A549 (cell line): ENCODE data around the gene KRT81. TPM values are rescaled to one million over a fixed set of nuclear protein-coding genes. Genes with fewer than 3 reads are reported as not detected.

ENCODE experiments used
- ATAC-seq, 2 experiments: fragments of 200-7000 bp in 1 of 2; fragments of >200 bp in 1 of 2; cut with Nextera tagmentation in 1 of 2; cut with Tn5 transposase in 1 of 2; 3 replicates each; pipeline versions ENCODE4 v1.8.0 to v1.9.1; 2018 to 2020; ENCODE audit warnings: mild to moderate bottlenecking in 1 of 2, moderate library complexity in 1 of 2
- CTCF ChIA-PET: fragments of 300-600 bp; sonication (Branson Sonifier 250); formaldehyde crosslinking; extraction: SDS; loops from one replicate; lab custom pipeline; 2021; ENCODE audit warnings: antibody characterized with exemption, inconsistent platforms; lab: Yijun Ruan, JAX
- POLR2A ChIA-PET: fragments of 350-600 bp; formaldehyde crosslinking; extraction: SDS; loops from one replicate; lab custom pipeline; 2021; ENCODE audit warnings: antibody characterized with exemption, inconsistent platforms; lab: Yijun Ruan, JAX
- DNase-seq, 2 experiments: peaks; one replicate each; pipeline versions ENCODE4 v3.0.0 to v3.0.0-alpha.2; 2011 to 2016; ENCODE audit warnings: low read depth in 1 of 2, low spot score in 1 of 2
- FAIRE-seq: peaks from 2 replicates; lab custom pipeline; 2011; peaks lifted over from hg19 to GRCh38; lab: Jason Lieb, UNC
- H3K27ac ChIP-seq, 2 experiments: fragments of >200 bp; sonication (Bioruptor Twin); formaldehyde crosslinking; 3 replicates each; pipeline ENCODE4 v1.5.1; 2016 to 2017
- H3K4me1 ChIP-seq: fragments of >200 bp; sonication (Bioruptor Twin); formaldehyde crosslinking; 3 replicates; pipeline ENCODE4 v1.6.1; 2016
- H3K4me2 ChIP-seq: fragments of >200 bp; sonication (Bioruptor Twin); formaldehyde crosslinking; 3 replicates; pipeline ENCODE4 v1.6.1; 2016
- H3K4me3 ChIP-seq: fragments of >200 bp; sonication (Bioruptor Twin); formaldehyde crosslinking; 3 replicates; pipeline ENCODE4 v1.5.1; 2016
- H3K9me3 ChIP-seq: fragments of >200 bp; sonication (Bioruptor Twin); formaldehyde crosslinking; 3 replicates; pipeline ENCODE4 v1.6.1; 2016
- ATOH8 ChIP-seq: fragments of 250-450 bp; sonication (Bioruptor Pico); IDR thresholded peaks from 2 replicates; pipeline ENCODE4 v1.5.0; 2020; ENCODE audit warnings: low read depth, mild to moderate bottlenecking, moderate library complexity
- BCL3 ChIP-seq: fragments of >200 bp; sonication (Bioruptor Twin); formaldehyde crosslinking; IDR thresholded peaks from 3 replicates; pipeline ENCODE4 v1.6.1; 2016
- CBX2 ChIP-seq: fragments of 200-600 bp; sonication (generic); IDR thresholded peaks from 2 replicates; pipeline ENCODE4 v1.6.1; 2016; ENCODE audit warnings: low read depth, mild to moderate bottlenecking, borderline replicate concordance
- CTCF ChIP-seq: fragments of >200 bp; sonication (Bioruptor Twin); formaldehyde crosslinking; IDR thresholded peaks from 3 replicates; pipeline ENCODE4 v1.5.1; 2016
- E2F6 ChIP-seq: IDR thresholded peaks from 2 replicates; pipeline ENCODE4 v1.6.1; 2012; ENCODE audit warnings: low read depth, borderline replicate concordance
- EHF ChIP-seq: fragments of 250-450 bp; sonication (Bioruptor Pico); IDR thresholded peaks from 2 replicates; pipeline ENCODE4 v1.5.0; 2020; ENCODE audit warnings: mild to moderate bottlenecking
- EHMT2 ChIP-seq: fragments of 200-600 bp; sonication (generic); IDR thresholded peaks from 2 replicates; pipeline ENCODE4 v1.6.1; 2016; ENCODE audit warnings: antibody characterized with exemption, low read depth, mild to moderate bottlenecking, moderate library complexity
- EP300 ChIP-seq, 2 experiments: fragments of >200 bp; sonication (Bioruptor Twin); formaldehyde crosslinking; IDR thresholded peaks; 2 replicates in 1 of 2; 3 replicates in 1 of 2; pipeline ENCODE4 v1.6.1; 2016 to 2017
- FOSB ChIP-seq: fragments of 250-450 bp; sonication (Bioruptor Pico); IDR thresholded peaks from 2 replicates; pipeline ENCODE4 v1.5.0; 2020; ENCODE audit warnings: mild to moderate bottlenecking, moderate library complexity
- HDAC2 ChIP-seq: fragments of 200-600 bp; sonication (generic); IDR thresholded peaks from 2 replicates; pipeline ENCODE4 v1.6.1; 2016
- HEYL ChIP-seq: fragments of 250-450 bp; sonication (Bioruptor Pico); IDR thresholded peaks from 2 replicates; pipeline ENCODE4 v1.8.0; 2021; ENCODE audit warnings: mild to moderate bottlenecking, moderate library complexity
- HMGXB4 ChIP-seq: fragments of 250-450 bp; sonication (Bioruptor Pico); IDR thresholded peaks from 2 replicates; pipeline ENCODE4 v1.5.0; 2021; ENCODE audit warnings: mild to moderate bottlenecking, moderate library complexity, borderline replicate concordance
- HOXA7 ChIP-seq: fragments of 250-450 bp; sonication (Bioruptor Pico); IDR thresholded peaks from 2 replicates; pipeline ENCODE4 v1.5.0; 2020; ENCODE audit warnings: mild to moderate bottlenecking, moderate library complexity
- HOXB13 ChIP-seq: fragments of 250-450 bp; sonication (Bioruptor Pico); IDR thresholded peaks from 2 replicates; pipeline ENCODE4 v1.5.0; 2020; ENCODE audit warnings: low read depth, mild to moderate bottlenecking, moderate library complexity
- JUN ChIP-seq, 2 experiments: fragments of >200 bp; sonication (Bioruptor Twin); formaldehyde crosslinking; IDR thresholded peaks; 2 replicates in 1 of 2; 3 replicates in 1 of 2; pipeline ENCODE4 v1.6.1; 2016 to 2017
- MAX ChIP-seq: IDR thresholded peaks from 2 replicates; pipeline ENCODE4 v1.6.1; 2012
- MAZ ChIP-seq: fragments of 150-350 bp; IDR thresholded peaks from 2 replicates; pipeline ENCODE4 v1.6.1; 2014; ENCODE audit warnings: antibody characterized with exemption, low read depth, low read length, borderline replicate concordance
- PBX3 ChIP-seq: IDR thresholded peaks from 2 replicates; pipeline ENCODE4 v1.6.1; 2012
- PHF8 ChIP-seq: fragments of 200-600 bp; sonication (generic); IDR thresholded peaks from 2 replicates; pipeline ENCODE4 v1.6.1; 2016; ENCODE audit warnings: low read depth, mild to moderate bottlenecking, antibody characterized with exemption, moderate library complexity, borderline replicate concordance
- POLR2AphosphoS2 ChIP-seq: conservative IDR thresholded peaks from 2 replicates; pipeline ENCODE4 v1.6.1; 2012; ENCODE audit warnings: low read length, improper control_type of control experiment, inconsistent platforms
- RAD21 ChIP-seq, 2 experiments: fragments of >200 bp in 1 of 2; sonication (Bioruptor Twin) in 1 of 2; formaldehyde crosslinking in 1 of 2; IDR thresholded peaks in 1 of 2; conservative IDR thresholded peaks in 1 of 2; 2 replicates in 1 of 2; 3 replicates in 1 of 2; pipeline ENCODE4 v1.6.1; 2012 to 2018; ENCODE audit warnings: inconsistent platforms in 1 of 2
- RFX5 ChIP-seq: fragments of 450-650 bp; IDR thresholded peaks from 2 replicates; pipeline ENCODE4 v1.7.1; 2014; ENCODE audit warnings: antibody characterized with exemption, mild to moderate bottlenecking, moderate library complexity
- RNF2 ChIP-seq: fragments of 200-600 bp; sonication (generic); IDR thresholded peaks from 2 replicates; pipeline ENCODE4 v1.6.1; 2016; ENCODE audit warnings: low read depth, mild to moderate bottlenecking, antibody characterized with exemption, moderate library complexity, borderline replicate concordance
- TFCP2L1 ChIP-seq: fragments of 250-450 bp; sonication (Bioruptor Pico); IDR thresholded peaks from 2 replicates; pipeline ENCODE4 v1.5.0; 2021; ENCODE audit warnings: mild to moderate bottlenecking
- TP53 ChIP-seq: fragments of 250-450 bp; sonication (Bioruptor Pico); IDR thresholded peaks from 2 replicates; pipeline ENCODE4 v1.5.0; 2021; ENCODE audit warnings: mild to moderate bottlenecking, moderate library complexity
- USF2 ChIP-seq: fragments of 450-650 bp; IDR thresholded peaks from 2 replicates; pipeline ENCODE4 v1.6.1; 2014; ENCODE audit warnings: antibody characterized with exemption
- ZFP36 ChIP-seq: fragments of 450-650 bp; IDR thresholded peaks from 2 replicates; pipeline ENCODE4 v1.6.1; 2014; ENCODE audit warnings: borderline replicate concordance; ENCODE audit not compliant: partially characterized antibody
- ZSCAN20 ChIP-seq: fragments of 250-450 bp; sonication (Bioruptor Pico); IDR thresholded peaks from 2 replicates; pipeline ENCODE4 v1.8.0; 2022; ENCODE audit warnings: mild to moderate bottlenecking, moderate library complexity
- WGBS: methylation state at CpG from one replicate; pipeline ENCODE4 v1.1.6; 2017; ENCODE audit errors: missing lambda C conversion rate; 5-methylcytosine and 5-hydroxymethylcytosine counted together
- polyA plus RNA-seq, 4 experiments: library from polyadenylated mRNA; depleted of rRNA in 3 of 4; stranded (reverse); fragments of >200 nt; fragmentation: RNase III in 1 of 4; extraction: RNeasy Plus Mini Kit Qiagen cat#74134 plus additional on column Dnase treatment in 1 of 4; gene quantifications; 2 replicates in 3 of 4; 3 replicates in 1 of 4; pipeline ENCODE4 v1.2.3, GENCODE V29; 2011 to 2017

The KRT81 gene
- polyA plus RNA-seq, 2 of the 4 experiments (the other 2 are of a cell fraction) = 1,799 to 3,643 TPM

- Histone ChIP-seq H3K4me1 (peaks cover 83% of the 10 kb centered on the region), H3K4me2 (no peak overlapping the region), H3K27ac (peak overlapping the region; percentile 69 to 97), H3K4me3 (no peak overlapping the region), H3K9me3 (no peaks in the 10 kb centered on the region)
- ATAC-seq (peak in 1 of 2 experiments; percentile 0; a peak in 3 of 6 replicates), FAIRE-seq (peak; percentile 70), DNase-seq (peak; percentile 43 to 79)
- ChIA-PET POLR2A (interaction anchor here (1.1 to 18.5 kb wide), 9 partner anchors 9 to 627 kb away, joined by 3 to 383 read pairs (median 6); partner anchors contain the start of gene KRT86), CTCF (interaction anchor here (0.6 to 14.8 kb wide), 32 partner anchors 8 to 627 kb away, joined by 3 to 321 read pairs (median 8); partner anchors contain the start of genes KRT7 and KRT86)
- 76% methylated on average over 11 of the region's 11 CpGs for WGBS
- no peak for TF ChIP-seq EHMT2
- TF ChIP-seq JUN (IDR thresholded peaks at IDR 0.05) = peak in 1 of 2 experiments; percentile 20; a peak in 2 of 5 replicates
- peak; percentile 43; the same call in 1 of the 2 replicates for TF ChIP-seq POLR2AphosphoS2
- no peak for TF ChIP-seq ZFP36
- TF ChIP-seq EHF (CRISPR knock-in tag) = no peak
- TF ChIP-seq MAZ = no peak
- peak; percentile 60; the same call in 2 of the 3 replicates for TF ChIP-seq BCL3
- 0 out of 2 replicates have a peak, but pooled peaks have one; percentile 14 for TF ChIP-seq ZSCAN20 (CRISPR knock-in tag)
- TF ChIP-seq PHF8 = no peak
- no peak for TF ChIP-seq CBX2
- TF ChIP-seq PBX3 = no peak; the same call in none of the 2 replicates
- no peak for TF ChIP-seq HDAC2
- peak; percentile 92 for TF ChIP-seq FOSB (CRISPR knock-in tag)
- TF ChIP-seq CTCF = no peak
- peak; percentile 15; the same call in 1 of the 2 replicates for TF ChIP-seq HMGXB4
- TF ChIP-seq USF2 = no peak
- no peak for TF ChIP-seq RFX5
- peak; percentile 67; the same call in 1 of the 2 replicates for TF ChIP-seq TFCP2L1 (CRISPR knock-in tag)
- no peak for TF ChIP-seq EP300 (IDR thresholded peaks at IDR 0.05)
- no peak for TF ChIP-seq E2F6
- peak; percentile 40; the same call in 1 of the 2 replicates for TF ChIP-seq MAX
- peak; percentile 82; the same call in 1 of the 2 replicates for TF ChIP-seq HOXA7 (CRISPR knock-in tag)
- TF ChIP-seq ATOH8 (CRISPR knock-in tag) = 0 out of 2 replicates have a peak, but pooled peaks have one; percentile 22
- TF ChIP-seq HOXB13 (CRISPR knock-in tag) = no peak
- no peak for TF ChIP-seq HEYL (CRISPR knock-in tag)
- peak; percentile 47; the same call in 1 of the 2 replicates for TF ChIP-seq TP53 (CRISPR knock-in tag)
- no peak for TF ChIP-seq RAD21 (conservative IDR thresholded peaks at IDR 0.05 in 1 of 2, IDR thresholded peaks at IDR 0.05 in 1 of 2)
- TF ChIP-seq RNF2 = no peak
Observed at GRCh38 chr12:52252728-52253343, 38.5 kb downstream of the KRT81 start.
